ENCODE measurements around the gene SRL.

Gene SRL

DNA sequence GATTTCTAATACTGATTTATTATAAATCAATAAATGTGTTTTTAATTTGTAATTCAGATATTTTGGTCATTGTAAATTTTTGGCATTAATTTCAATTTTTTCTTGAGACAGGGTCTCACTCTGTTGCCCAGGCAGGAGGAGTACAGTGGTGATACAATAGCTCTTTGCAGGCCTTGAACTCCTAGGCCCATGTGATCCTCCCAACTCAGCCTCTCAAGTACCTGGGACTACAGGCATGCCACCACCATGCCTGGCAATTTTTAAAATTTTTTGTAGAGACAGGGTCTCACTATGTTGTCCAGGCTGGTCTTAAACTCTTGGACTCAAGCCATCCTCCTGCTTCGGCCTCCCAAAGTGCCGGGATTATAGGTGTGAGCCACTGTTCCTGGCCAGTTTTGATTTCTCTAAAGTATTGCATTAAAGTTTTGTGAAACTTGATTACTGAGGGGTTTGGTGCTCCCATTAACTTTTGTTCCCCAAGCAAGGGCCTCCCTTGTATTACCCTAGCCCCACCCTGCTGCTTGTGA lies 36.2 kb upstream of the SRL start:
- TF ChIP-seq, protein P1, sequence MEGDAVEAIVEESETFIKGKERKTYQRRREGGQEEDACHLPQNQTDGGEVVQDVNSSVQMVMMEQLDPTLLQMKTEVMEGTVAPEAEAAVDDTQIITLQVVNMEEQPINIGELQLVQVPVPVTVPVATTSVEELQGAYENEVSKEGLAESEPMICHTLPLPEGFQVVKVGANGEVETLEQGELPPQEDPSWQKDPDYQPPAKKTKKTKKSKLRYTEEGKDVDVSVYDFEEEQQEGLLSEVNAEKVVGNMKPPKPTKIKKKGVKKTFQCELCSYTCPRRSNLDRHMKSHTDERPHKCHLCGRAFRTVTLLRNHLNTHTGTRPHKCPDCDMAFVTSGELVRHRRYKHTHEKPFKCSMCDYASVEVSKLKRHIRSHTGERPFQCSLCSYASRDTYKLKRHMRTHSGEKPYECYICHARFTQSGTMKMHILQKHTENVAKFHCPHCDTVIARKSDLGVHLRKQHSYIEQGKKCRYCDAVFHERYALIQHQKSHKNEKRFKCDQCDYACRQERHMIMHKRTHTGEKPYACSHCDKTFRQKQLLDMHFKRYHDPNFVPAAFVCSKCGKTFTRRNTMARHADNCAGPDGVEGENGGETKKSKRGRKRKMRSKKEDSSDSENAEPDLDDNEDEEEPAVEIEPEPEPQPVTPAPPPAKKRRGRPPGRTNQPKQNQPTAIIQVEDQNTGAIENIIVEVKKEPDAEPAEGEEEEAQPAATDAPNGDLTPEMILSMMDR (IDR thresholded peaks at IDR 0.05): no peak

DNA sequence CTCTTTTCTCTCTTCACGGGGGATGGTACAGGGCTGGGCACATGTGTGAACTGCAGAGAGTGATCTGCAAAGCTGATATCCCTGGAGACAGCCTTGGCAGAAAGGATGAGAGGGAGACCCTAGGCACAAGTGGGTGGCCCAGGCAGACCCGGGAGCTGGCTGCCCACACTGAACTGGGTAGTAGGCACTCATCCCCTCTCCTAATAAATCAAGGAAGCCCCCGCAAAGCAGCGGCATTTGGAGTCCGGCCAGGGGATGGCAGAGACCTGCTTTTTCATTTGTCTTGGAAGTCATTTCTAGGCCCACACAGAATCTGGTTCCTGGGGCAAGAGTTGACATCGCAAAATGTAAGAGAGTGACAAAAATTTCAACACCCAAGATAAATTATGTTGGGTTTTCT lies 34.0 kb upstream of the SRL start:
- TF ChIP-seq, protein P1 (IDR thresholded peaks at IDR 0.05): no peak

DNA sequence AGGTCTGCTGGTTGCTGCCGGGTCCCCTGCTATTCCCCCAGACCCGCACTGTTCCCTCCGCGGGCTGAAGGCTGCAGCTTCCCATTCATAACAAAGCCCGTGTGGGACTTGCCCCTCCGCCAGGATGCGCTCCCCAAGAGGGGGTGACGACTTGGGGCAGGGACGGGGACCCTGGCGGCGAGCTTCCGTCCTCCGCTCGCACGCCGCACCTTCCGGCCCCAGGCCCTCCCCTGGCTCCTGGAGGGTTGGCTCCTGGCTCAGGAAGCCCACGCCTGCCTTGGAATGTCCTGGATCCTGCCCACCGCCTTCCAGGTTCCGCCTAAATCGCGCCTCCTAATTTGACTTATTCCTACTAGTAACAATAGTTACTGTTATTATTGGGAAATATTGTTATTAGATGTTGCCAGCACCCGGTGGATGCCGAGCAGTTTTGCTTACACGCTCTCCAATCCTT lies 32.0 kb upstream of the SRL start:
- TF ChIP-seq, protein P1 (IDR thresholded peaks at IDR 0.05): no peak

DNA sequence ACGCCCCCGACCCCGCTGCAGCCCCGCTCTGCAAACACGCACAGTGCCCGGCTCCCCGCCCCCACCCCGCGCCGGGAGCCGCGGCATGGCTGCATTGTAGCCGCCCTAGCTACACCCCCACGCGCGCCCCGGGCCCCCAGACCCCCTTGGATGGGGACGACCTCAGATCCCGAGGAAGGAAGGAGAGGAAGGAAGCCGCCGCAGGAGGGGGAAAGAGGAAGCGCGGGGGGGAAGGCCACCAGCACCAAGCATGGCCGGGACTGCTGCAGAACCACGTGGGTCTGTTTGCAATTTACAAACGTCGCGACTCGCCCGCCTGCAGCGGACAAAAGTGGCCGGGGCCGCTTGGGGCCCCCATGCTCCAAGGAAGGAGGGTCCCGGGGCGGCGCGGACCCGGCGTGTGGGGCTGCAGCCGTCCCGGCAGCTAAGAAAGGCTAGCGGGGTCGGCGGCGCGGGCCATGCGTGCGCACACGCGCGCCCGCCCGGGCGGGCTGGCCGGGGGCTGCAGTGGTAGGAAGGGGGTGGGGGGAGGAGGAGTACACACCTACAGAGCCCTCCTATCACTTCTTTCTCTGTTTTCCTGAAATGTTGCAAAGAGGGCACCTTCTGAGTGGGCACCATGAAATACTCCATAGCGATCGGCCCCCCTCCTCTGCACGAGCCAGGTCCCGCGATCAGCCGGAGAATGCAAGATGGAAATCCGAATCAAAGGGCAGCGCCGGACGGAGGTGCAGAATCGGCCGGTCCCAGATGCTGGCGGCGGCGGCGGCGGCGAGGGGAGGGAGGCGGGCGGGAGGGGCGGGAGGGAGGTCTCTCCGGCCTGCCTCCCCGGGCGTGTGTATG lies 30.5 kb upstream of the SRL start:
- TF ChIP-seq, protein P1 (IDR thresholded peaks at IDR 0.05): no peak

DNA sequence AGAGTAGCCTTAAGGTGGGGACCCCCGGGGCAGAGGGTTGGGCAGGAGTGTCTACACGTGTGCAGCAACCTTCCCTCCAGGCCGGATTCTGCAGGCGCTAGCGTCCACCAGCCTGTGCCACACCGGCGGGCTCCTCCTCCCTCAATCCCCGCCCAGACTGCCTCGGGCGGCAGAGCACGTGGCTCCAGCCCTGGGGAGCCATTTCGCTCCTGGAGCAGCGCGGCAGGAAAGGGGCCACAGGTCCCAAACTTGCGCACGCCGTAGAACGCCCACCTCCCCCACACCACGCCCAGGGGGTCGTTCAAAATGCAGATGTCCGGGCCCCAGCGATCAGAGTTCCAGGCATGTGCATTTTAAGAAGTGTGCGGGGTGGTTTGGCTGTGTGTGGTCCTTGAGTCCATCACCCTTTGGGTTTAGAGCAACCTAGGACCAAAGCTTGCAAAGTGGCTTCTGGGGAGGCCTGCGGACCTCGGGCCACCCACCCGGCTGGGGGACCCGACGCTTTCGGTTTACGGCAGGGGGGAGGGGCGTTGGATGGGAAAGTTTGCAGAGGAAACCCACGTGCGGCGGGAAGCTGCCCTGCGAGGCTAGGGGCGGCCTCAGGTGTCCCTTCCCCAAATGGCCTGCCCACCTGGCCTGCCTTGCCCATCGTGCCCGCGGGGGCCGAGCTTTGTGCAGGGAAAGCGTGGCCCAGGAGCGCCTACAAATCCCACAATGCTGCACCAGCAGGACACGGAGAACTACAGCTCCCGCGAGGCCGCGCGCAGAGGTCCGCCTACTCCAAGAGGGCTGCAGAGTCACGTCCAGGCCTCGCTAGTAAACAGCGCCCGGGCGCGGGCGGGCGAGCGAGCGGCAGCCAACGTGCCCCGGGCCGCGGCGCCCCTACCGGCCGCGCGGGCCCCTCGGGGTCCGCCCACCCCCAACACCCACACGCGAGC lies 29.6 kb upstream of the SRL start:
- TF ChIP-seq, protein P1 (IDR thresholded peaks at IDR 0.05): no peak

DNA sequence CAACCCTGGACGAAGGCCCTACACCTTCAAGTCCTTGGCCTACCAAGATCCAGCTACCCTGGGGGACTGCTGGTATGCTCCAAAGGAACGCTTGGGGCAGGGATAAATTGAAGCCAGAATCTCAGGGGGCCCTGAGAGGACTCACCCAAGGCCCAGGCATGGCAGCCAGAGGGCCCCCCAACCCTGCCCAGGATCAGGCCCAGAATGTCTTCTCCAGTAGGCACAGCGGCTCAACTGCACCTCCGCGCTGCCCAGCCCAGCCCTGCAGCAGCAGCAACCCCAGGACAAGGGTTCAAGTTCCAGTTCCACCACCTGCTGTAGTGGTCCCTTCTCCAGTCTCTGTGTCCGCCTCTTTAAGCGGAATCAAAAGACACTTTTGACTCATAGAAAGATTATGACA lies 28.7 kb upstream of the SRL start:
- TF ChIP-seq, protein P1 (IDR thresholded peaks at IDR 0.05): no peak

DNA sequence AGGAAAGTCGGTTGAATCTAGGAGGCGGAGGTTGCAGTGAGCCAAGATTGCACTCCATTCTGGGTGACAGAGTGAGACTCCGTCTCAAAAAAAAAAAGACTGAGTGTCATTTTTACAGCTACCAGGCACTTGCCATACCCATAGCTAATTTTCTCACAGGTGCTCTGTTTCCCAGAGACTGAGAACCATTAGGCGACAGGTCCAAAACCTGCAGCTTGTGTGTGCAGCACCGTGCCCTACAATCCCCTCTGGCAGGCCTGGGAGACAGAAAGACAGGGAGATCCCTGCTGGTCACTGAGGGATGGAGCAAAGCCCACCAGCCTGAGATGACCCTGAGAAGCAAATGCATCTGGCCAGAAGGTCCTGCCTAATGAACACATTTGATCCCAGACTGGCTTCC lies 28.2 kb upstream of the SRL start:
- TF ChIP-seq, protein P1 (IDR thresholded peaks at IDR 0.05): no peak
